Measurements from ENCODE around the gene EP400. TPM values are rescaled to one million over a fixed set of nuclear protein-coding genes. Genes with fewer than 3 reads are reported as not detected.
A peak's percentile ranks its signal among the peaks of the same experiment; 100 is the strongest.

EP400 gene
- total RNA-seq, 6 experiments from 2014 or later, result 27.5 to 35.3 (median 30.4) TPM

DNA sequence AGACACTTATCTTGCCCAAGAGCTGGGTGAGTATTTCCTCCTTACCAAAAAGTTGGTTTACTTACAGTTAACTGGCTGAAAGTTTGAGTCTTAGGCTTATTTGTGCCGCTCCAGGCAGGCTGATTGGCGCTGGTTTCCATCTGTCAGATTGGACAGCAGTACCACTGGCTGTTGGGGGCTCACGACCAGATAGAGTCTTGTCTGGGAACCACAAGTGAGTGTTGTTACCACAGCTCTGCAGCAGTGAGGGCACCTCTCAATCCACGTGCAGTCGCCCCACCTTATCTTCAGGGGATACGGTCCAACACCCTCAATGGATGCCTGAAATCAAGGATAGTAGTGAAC, 135.5 kb downstream of the EP400 start:
- peak overlapping the region; percentile 90 for H3K4me3 Mint-ChIP-seq
- H3K4me1 Mint-ChIP-seq (ENCODE audit: low read depth), result peaks cover 24% of the 10 kb centered on the region
- peak overlapping the region; percentile 90 for H3K27ac Mint-ChIP-seq
- peaks cover 8% of the 10 kb centered on the region for H3K36me3 Mint-ChIP-seq (ENCODE audit: low read depth)
- H3K9me3 Mint-ChIP-seq, result no peaks in the 10 kb centered on the region
- peak; percentile 10 for DNase-seq
- no peak for TF ChIP-seq CTCF (IDR thresholded peaks at IDR 0.05)
- no peaks in the 10 kb centered on the region; the same call in 1 of the 2 replicates for H3K27me3 Mint-ChIP-seq (ENCODE audit: insufficient read depth)

DNA sequence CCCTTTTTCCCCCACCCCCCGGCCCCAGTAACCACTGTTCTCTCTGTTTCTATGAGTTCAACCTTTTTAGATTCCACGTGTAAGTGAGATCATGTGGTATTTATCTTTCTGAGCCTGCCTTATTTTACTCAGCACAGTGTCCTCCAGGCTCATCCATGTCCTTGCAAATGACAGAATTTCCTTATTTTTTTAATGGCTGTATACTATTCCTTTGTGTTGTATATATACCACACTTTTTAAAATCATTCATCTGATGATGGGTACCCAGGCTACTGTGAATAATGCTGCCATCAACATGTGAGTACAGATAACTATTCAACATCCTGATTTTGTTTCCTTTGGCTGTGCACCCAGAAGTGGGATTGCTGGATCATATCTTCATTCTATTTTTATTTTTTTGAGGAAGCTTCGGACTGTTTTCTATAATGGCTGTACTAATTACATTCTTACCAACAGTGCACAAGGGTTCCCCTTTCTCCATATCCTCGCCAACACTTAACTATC, 139.7 kb downstream of the EP400 start:
- H3K27ac Mint-ChIP-seq, result no peak overlapping the region
- no peak for DNase-seq
- no peaks in the 10 kb centered on the region for H3K27me3 Mint-ChIP-seq (ENCODE audit: insufficient read depth)
- H3K4me3 Mint-ChIP-seq, result no peak overlapping the region
- TF ChIP-seq CTCF (IDR thresholded peaks at IDR 0.05), result no peak
- peaks cover 17% of the 10 kb centered on the region for H3K4me1 Mint-ChIP-seq (ENCODE audit: low read depth)
- no peaks in the 10 kb centered on the region for H3K9me3 Mint-ChIP-seq
- H3K36me3 Mint-ChIP-seq (ENCODE audit: low read depth), result peaks cover 12% of the 10 kb centered on the region

GRCh38 chr12:132094269-132094891, 144.6 kb downstream of the EP400 start:
- TF ChIP-seq CTCF (IDR thresholded peaks at IDR 0.05), result no peak
- DNase-seq, result no peak
- Mint-ChIP-seq H3K9me3 (no peaks in the 10 kb centered on the region), H3K4me1 (ENCODE audit: low read depth) (no peaks in the 10 kb centered on the region), H3K27me3 (ENCODE audit: insufficient read depth) (no peaks in the 10 kb centered on the region), H3K4me3 (no peak overlapping the region), H3K36me3 (ENCODE audit: low read depth) (peaks cover 11% of the 10 kb centered on the region), H3K27ac (no peak overlapping the region)

GRCh38 chr12:132095520-132096409, 146.0 kb downstream of the EP400 start:
- no peak for DNase-seq
- Mint-ChIP-seq H3K4me1 (ENCODE audit: low read depth) (no peaks in the 10 kb centered on the region), H3K27me3 (ENCODE audit: insufficient read depth) (no peaks in the 10 kb centered on the region), H3K9me3 (no peaks in the 10 kb centered on the region), H3K4me3 (no peak overlapping the region), H3K36me3 (ENCODE audit: low read depth) (peaks cover 11% of the 10 kb centered on the region), H3K27ac (no peak overlapping the region; the same call in 1 of the 2 replicates)
- no peak for TF ChIP-seq CTCF (IDR thresholded peaks at IDR 0.05)

DNA sequence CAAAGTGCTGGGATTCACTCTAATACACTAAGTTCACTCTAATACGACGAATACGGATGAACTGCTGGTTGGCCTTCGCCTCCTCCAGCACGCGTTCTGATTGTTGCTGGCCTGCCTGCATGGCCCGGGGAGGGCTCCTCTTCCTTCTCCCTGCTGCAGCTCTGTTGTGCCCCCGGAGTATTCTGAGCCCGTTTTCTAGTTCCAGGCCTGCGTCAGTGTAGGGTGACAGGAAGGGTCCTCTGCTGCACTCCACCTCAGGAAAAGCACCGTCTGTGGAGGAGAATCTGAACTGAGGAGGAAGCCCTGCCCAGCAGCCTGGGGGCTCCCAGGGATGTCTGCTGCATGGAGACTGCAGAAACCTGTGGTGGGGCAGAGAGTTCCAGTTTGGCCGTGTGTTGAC, 150.0 kb downstream of the EP400 start:
- peaks cover 7% of the 10 kb centered on the region for H3K36me3 Mint-ChIP-seq (ENCODE audit: low read depth)
- H3K4me3 Mint-ChIP-seq, result no peak overlapping the region
- H3K4me1 Mint-ChIP-seq (ENCODE audit: low read depth), result no peaks in the 10 kb centered on the region
- no peak for TF ChIP-seq CTCF (IDR thresholded peaks at IDR 0.05)
- no peaks in the 10 kb centered on the region for H3K27me3 Mint-ChIP-seq (ENCODE audit: insufficient read depth)
- DNase-seq, result no peak
- H3K27ac Mint-ChIP-seq, result no peak overlapping the region
- no peaks in the 10 kb centered on the region for H3K9me3 Mint-ChIP-seq

All from HFFc6 (cell line).